Keratinocyte (primary cell): Measurements from ENCODE around the gene POP4. TPM values are rescaled to one million over a fixed set of nuclear protein-coding genes. Genes with fewer than 3 reads are reported as not detected.
A peak's percentile ranks its signal among the peaks of the same experiment; 100 is the strongest.

Experiments used
- DNase-seq: peaks from one replicate; pipeline ENCODE4 v3.0.0-alpha.2; 2011; ENCODE audit warnings: low read depth, missing footprints, low spot score
- FAIRE-seq: peaks from 2 replicates; lab custom pipeline; 2011; peaks lifted over from hg19 to GRCh38; lab: Jason Lieb, UNC
- H2AFZ ChIP-seq: 2 replicates; pipeline ENCODE4 v1.6.0; 2012; ENCODE audit warnings: low read length, control low read depth, inconsistent platforms; ENCODE audit not compliant: control insufficient read depth
- H3K27ac ChIP-seq: 2 replicates; pipeline ENCODE4 v1.5.1; 2011; ENCODE audit warnings: low read length; ENCODE audit not compliant: control insufficient read depth, insufficient read depth
- H3K27me3 ChIP-seq: 3 replicates; pipeline ENCODE4 v1.6.0; 2011; ENCODE audit warnings: low read length; ENCODE audit not compliant: control insufficient read depth, insufficient read depth; ENCODE audit errors: extremely low read depth
- H3K36me3 ChIP-seq, 2 experiments: 2 replicates in 1 of 2; 3 replicates in 1 of 2; pipeline ENCODE4 v1.5.1; 2011; ENCODE audit warnings: low read length in 2 of 2, mild to moderate bottlenecking in 1 of 2; ENCODE audit not compliant: control insufficient read depth in 2 of 2, insufficient read depth in 2 of 2; ENCODE audit errors: extremely low read depth in 1 of 2
- H3K4me1 ChIP-seq: 3 replicates; pipeline ENCODE4 v1.5.1; 2011; ENCODE audit warnings: low read length; ENCODE audit not compliant: control insufficient read depth, insufficient read depth; ENCODE audit errors: extremely low read depth
- H3K4me2 ChIP-seq: 3 replicates; pipeline ENCODE4 v1.6.0; 2011; ENCODE audit warnings: low read depth, low read length; ENCODE audit not compliant: control insufficient read depth, insufficient read depth; ENCODE audit errors: extremely low read depth
- H3K4me3 ChIP-seq, 3 experiments: fragments of 200-600 bp in 1 of 3; sonication (generic) in 1 of 3; 2 replicates in 2 of 3; 3 replicates in 1 of 3; pipeline ENCODE4 v1.5.1; 2011 to 2016; ENCODE audit warnings: low read length in 3 of 3, mild to moderate bottlenecking in 3 of 3, control low read depth in 2 of 3, inconsistent platforms in 1 of 3, low read depth in 1 of 3, mixed read lengths in 1 of 3, mixed run types in 1 of 3, moderate library complexity in 1 of 3; ENCODE audit not compliant: control insufficient read depth in 2 of 3, insufficient read depth in 2 of 3; ENCODE audit errors: extremely low read depth in 1 of 3
- H3K79me2 ChIP-seq: 2 replicates; pipeline ENCODE4 v1.6.0; 2012; ENCODE audit warnings: low read length; ENCODE audit not compliant: control insufficient read depth, insufficient read depth
- H3K9ac ChIP-seq: 3 replicates; pipeline ENCODE4 v1.6.0; 2011; ENCODE audit warnings: low read length; ENCODE audit not compliant: control insufficient read depth, insufficient read depth; ENCODE audit errors: extremely low read depth
- H3K9me1 ChIP-seq: 3 replicates; pipeline ENCODE4 v1.6.0; 2011; ENCODE audit warnings: low read length; ENCODE audit not compliant: control insufficient read depth, insufficient read depth; ENCODE audit errors: extremely low read depth
- H3K9me3 ChIP-seq: 2 replicates; pipeline ENCODE4 v1.5.1; 2012; ENCODE audit warnings: low read depth, low read length; ENCODE audit not compliant: control insufficient read depth
- H4K20me1 ChIP-seq: 3 replicates; pipeline ENCODE4 v1.6.0; 2011; ENCODE audit warnings: low read length; ENCODE audit not compliant: control insufficient read depth, insufficient read depth; ENCODE audit errors: extremely low read depth
- EZH2 ChIP-seq: IDR thresholded peaks from one replicate; pipeline ENCODE4 v1.6.1; 2012; ENCODE audit warnings: inconsistent platforms, mild to moderate bottlenecking, low read length, moderate library complexity
- dilution Hi-C: fragments of 300-500 bp; cut with MboI; formaldehyde crosslinking; loops from one replicate; pipeline ENCODE4 v1.7.0; 2020; ENCODE audit warnings: low sequenced_read_pairs; ENCODE audit not compliant: extremely low pct_ligation_motif_present
- polyA plus RNA-seq, 5 experiments: library from polyadenylated mRNA; depleted of rRNA in 3 of 5; stranded (reverse) in 3 of 5; stranded (forward) in 1 of 5; unstranded in 1 of 5; fragments of >200 nt; gene quantifications; 1 replicate in 1 of 5; 2 replicates in 3 of 5; 3 replicates in 1 of 5; pipeline versions ENCODE4 v1.2.1 to v1.2.3, GENCODE V29; 2011 to 2012; ENCODE audit warnings: missing spikeins in 2 of 5, low read depth in 1 of 5, low replicate concordance in 1 of 5
- TF ChIP-seq, protein P1 (sequence below), 3 experiments: IDR thresholded peaks in 1 of 3; conservative IDR thresholded peaks in 1 of 3; optimal IDR thresholded peaks in 1 of 3; 2 replicates in 2 of 3; 3 replicates in 1 of 3; pipeline versions ENCODE3 to v1.5.1; 2011; ENCODE audit warnings: low read length in 3 of 3, mild to moderate bottlenecking in 3 of 3, moderate library complexity in 2 of 3, control low read depth in 1 of 3, inconsistent platforms in 1 of 3; ENCODE audit not compliant: insufficient read depth in 2 of 3; ENCODE audit errors: extremely low read depth in 1 of 3

POP4 gene
- polyA plus RNA-seq, 1 donor (not counting 4 experiments of a cell fraction or from before 2014, with no cell fraction given), result 104 TPM

DNA sequence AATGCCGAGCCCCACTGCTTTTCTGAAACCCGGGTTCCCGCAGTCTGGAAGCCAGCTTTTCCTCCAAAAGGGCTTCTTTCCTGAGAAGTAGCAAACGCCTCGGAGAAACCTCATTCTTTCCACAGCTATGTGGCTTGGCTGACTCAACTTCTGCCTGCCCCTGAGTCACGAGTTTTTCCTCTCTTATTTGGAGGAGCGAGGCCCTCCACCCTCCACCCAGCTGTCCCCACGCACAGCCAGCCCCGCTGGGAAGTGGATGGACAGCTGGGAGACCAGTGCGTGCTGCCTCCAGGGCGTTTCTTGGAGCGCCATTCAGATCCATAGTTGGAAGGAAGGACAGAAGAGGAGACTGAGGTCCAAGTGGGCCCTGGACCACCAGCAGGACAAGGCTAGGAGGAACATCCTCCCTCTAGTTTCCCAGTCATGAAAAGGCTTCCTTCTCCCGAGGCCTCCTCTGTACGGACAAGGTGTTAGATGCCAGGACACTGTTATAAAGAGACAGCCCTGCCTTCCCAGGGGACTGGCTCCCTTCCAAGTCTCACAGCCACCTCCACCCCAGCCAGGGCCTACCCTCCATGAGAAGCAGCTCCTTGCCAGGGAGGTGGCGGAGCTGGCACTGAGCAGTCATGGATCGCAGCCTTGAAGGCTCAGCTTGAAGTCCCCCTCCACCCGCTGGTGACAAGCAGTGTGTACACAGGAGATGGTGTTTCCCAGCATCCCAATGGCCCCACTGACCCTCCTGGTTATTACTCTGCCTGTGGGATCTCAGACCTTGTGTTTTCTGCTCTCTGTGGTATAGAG is 56.7 kb downstream of the POP4 start:
- Histone ChIP-seq H4K20me1 (no peaks in the 10 kb centered on the region), H3K9me3 (no peaks in the 10 kb centered on the region), H3K4me1 (peaks cover 45% of the 10 kb centered on the region), H3K4me2 (peak overlapping the region; percentile 90), H3K27ac (peak overlapping the region; percentile 94), H3K4me3 (peak overlapping the region; percentile 15 to 68 (median 31)), H2AFZ (peak overlapping the region; percentile 28), H3K36me3 (no peaks in the 10 kb centered on the region), H3K9me1 (no peaks in the 10 kb centered on the region), H3K9ac (peak overlapping the region; percentile 85), H3K27me3 (no peaks in the 10 kb centered on the region), H3K79me2 (peaks cover 32% of the 10 kb centered on the region)
- dilution Hi-C loops, result no loop called here
- peak; percentile 92 for FAIRE-seq
- DNase-seq, result no peak
- TF ChIP-seq, protein P1, sequence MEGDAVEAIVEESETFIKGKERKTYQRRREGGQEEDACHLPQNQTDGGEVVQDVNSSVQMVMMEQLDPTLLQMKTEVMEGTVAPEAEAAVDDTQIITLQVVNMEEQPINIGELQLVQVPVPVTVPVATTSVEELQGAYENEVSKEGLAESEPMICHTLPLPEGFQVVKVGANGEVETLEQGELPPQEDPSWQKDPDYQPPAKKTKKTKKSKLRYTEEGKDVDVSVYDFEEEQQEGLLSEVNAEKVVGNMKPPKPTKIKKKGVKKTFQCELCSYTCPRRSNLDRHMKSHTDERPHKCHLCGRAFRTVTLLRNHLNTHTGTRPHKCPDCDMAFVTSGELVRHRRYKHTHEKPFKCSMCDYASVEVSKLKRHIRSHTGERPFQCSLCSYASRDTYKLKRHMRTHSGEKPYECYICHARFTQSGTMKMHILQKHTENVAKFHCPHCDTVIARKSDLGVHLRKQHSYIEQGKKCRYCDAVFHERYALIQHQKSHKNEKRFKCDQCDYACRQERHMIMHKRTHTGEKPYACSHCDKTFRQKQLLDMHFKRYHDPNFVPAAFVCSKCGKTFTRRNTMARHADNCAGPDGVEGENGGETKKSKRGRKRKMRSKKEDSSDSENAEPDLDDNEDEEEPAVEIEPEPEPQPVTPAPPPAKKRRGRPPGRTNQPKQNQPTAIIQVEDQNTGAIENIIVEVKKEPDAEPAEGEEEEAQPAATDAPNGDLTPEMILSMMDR (optimal IDR thresholded peaks at IDR 0.05 in 1 of 3, IDR thresholded peaks at IDR 0.05 in 1 of 3, conservative IDR thresholded peaks at IDR 0.05 in 1 of 3; ENCODE audit: extremely low read depth in 1 of 3, insufficient read depth in 2 of 3, low read length in 3 of 3), result no peak
- TF ChIP-seq EZH2, result no peak

DNA sequence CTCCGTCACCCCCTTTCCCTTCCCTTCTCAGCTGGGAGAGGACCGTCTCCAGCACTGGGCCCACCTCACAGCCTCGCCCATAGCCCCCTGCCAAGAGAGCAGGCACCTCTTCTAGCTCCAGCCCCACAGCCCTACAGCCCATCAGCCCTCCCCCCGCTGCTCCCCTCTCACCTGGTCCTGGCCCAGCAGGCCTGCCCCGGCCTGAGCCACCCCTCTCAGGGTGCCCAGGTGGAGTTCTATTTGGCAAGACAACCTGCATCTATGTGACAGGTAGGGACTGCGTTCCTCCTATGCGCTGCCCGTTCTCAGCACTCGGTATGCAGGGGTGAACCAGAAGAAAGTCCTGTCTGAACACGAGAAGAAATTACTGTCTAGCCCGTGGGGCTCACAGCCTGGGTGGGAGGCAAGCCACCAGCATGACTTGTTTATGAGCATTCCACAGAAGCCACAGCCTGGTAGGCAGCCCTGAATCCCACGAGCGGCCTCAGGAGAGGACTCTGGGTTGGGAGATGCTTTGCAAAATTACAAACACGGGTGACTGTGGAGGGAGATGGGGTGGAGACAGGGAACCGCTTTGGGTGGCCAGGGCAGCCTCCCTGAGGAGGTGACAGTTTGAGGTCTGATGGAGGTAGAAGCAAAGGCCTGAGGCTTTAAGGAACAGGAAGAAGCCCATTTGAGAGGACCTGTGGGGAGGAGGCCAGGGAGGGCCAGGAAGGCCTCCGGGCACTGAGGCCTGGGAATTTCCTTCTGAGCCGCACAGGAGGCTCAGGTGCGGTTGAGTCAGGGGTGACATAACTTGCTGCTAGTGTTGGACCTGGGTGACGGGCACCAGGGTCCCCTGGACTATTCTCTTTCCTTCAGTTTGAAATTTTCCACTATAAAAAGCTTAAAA is 58.0 kb downstream of the POP4 start:
- Histone ChIP-seq H3K4me1 (peaks cover 58% of the 10 kb centered on the region), H3K4me3 (peak overlapping the region; percentile 24 to 90 (median 56)), H2AFZ (no peak overlapping the region), H3K9me3 (no peaks in the 10 kb centered on the region), H3K27me3 (no peaks in the 10 kb centered on the region), H3K4me2 (peak overlapping the region; percentile 90), H3K27ac (peak overlapping the region; percentile 94), H3K9me1 (peaks cover 3% of the 10 kb centered on the region), H3K9ac (peak overlapping the region; percentile 85), H3K36me3 (peaks cover 0 to 1% of the 10 kb centered on the region in 2 experiments), H3K79me2 (peaks cover 45% of the 10 kb centered on the region), H4K20me1 (peaks cover 3% of the 10 kb centered on the region)
- DNase-seq (peak; percentile 65), FAIRE-seq (peak; percentile 92)
- TF ChIP-seq, protein P1 (optimal IDR thresholded peaks at IDR 0.05 in 1 of 3, IDR thresholded peaks at IDR 0.05 in 1 of 3, conservative IDR thresholded peaks at IDR 0.05 in 1 of 3; ENCODE audit: extremely low read depth in 1 of 3, insufficient read depth in 2 of 3, low read length in 3 of 3), result no peak
- no peak for TF ChIP-seq EZH2
- dilution Hi-C loops, result no loop called here
